Gastroesophageal sphincter (tissue), 3 donors: ENCODE results near the gene PIGX.

Experiments
- POLR2AphosphoS5 ChIP-seq: sonication (generic); formaldehyde crosslinking; IDR thresholded peaks from one replicate; pipeline ENCODE4 v1.6.1; 2017; ENCODE audit warnings: antibody characterized with exemption
- TF ChIP-seq, protein P1 (sequence below), 4 experiments: fragments of 200-600 bp in 2 of 4; fragments of 450-650 bp in 2 of 4; sonication (generic) in 1 of 4; IDR thresholded peaks; one replicate each; pipeline ENCODE4 v1.5.1; 2017 to 2019; ENCODE audit warnings: antibody characterized with exemption in 4 of 4, mild to moderate bottlenecking in 2 of 4, moderate library complexity in 2 of 4

DNA sequence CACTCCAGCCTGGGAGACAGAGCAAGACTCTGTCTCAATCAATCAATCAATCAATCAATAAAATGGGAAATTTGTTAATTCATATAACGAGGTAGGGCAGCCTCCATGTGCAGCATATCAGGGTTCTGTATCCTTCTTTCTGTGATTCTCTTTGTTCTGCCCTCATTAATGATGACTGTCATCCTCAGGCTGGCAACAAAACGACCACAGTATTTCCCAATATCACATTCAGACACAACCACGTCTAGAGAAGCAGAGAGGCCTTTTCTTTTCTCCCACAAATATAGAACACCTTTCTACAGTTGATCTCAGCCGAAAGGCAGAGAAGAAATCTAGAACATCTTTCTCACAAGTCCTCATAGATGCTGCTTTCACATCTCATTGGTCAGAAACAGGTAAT is 11.4 kb upstream of the PIGX start:
- TF ChIP-seq, protein P1, sequence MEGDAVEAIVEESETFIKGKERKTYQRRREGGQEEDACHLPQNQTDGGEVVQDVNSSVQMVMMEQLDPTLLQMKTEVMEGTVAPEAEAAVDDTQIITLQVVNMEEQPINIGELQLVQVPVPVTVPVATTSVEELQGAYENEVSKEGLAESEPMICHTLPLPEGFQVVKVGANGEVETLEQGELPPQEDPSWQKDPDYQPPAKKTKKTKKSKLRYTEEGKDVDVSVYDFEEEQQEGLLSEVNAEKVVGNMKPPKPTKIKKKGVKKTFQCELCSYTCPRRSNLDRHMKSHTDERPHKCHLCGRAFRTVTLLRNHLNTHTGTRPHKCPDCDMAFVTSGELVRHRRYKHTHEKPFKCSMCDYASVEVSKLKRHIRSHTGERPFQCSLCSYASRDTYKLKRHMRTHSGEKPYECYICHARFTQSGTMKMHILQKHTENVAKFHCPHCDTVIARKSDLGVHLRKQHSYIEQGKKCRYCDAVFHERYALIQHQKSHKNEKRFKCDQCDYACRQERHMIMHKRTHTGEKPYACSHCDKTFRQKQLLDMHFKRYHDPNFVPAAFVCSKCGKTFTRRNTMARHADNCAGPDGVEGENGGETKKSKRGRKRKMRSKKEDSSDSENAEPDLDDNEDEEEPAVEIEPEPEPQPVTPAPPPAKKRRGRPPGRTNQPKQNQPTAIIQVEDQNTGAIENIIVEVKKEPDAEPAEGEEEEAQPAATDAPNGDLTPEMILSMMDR (IDR thresholded peaks at IDR 0.05), result no peak
- TF ChIP-seq POLR2AphosphoS5, result no peak
